Measurements from ENCODE around the gene TXNDC2. TPM values are rescaled to one million over a fixed set of nuclear protein-coding genes. Genes with fewer than 3 reads are reported as not detected.

The TXNDC2 gene
- total and polyA plus RNA-seq, 9 of the 15 experiments (the other 6 are each of a cell fraction or from before 2014, with no cell fraction given): 1.2 to 4.9 (median 2.3) TPM

- TF ChIP-seq RBM14 (IDR thresholded peaks at IDR 0.05; ENCODE audit: borderline replicate concordance, insufficient read depth, low read depth, low read length): 0 out of 2 replicates have a peak, but pooled peaks have one; percentile 92
- TF ChIP-seq KAT2B (IDR thresholded peaks at IDR 0.05; ENCODE audit: low read depth, low read length): no peak
- TF ChIP-seq POLR2H (tag; IDR thresholded peaks at IDR 0.05; ENCODE audit: low read depth): no peak
- TF ChIP-seq PATZ1 (CRISPR knock-in tag; IDR thresholded peaks at IDR 0.05; ENCODE audit: borderline replicate concordance): 0 out of 2 replicates have a peak, but pooled peaks have one; percentile 54
- TF ChIP-seq CTBP1 (IDR thresholded peaks at IDR 0.05; ENCODE audit: borderline replicate concordance): peak; percentile 78
- TF ChIP-seq MECOM (CRISPR knock-in tag; IDR thresholded peaks at IDR 0.05): no peak
- no peak for TF ChIP-seq NONO (IDR thresholded peaks at IDR 0.05; ENCODE audit: low read depth in 2 of 2, low read length in 1 of 2)
- no peak for TF ChIP-seq CBX5 (IDR thresholded peaks at IDR 0.05; ENCODE audit: borderline replicate concordance, low read depth)
- TF ChIP-seq CBFB (CRISPR knock-in tag; IDR thresholded peaks at IDR 0.05): peak; percentile 82
- no peak for TF ChIP-seq THRAP3 (IDR thresholded peaks at IDR 0.05; ENCODE audit: borderline replicate concordance)
- TF ChIP-seq LCOR (CRISPR knock-in tag; IDR thresholded peaks at IDR 0.05): 0 out of 2 replicates have a peak, but pooled peaks have one; percentile 9
- TF ChIP-seq PREB (CRISPR knock-in tag; IDR thresholded peaks at IDR 0.05): no peak
- no peak for TF ChIP-seq ZNF324 (CRISPR knock-in tag; IDR thresholded peaks at IDR 0.05)
- TF ChIP-seq RERE (CRISPR knock-in tag; IDR thresholded peaks at IDR 0.05; ENCODE audit: borderline replicate concordance): no peak
- no peak for TF ChIP-seq ZNF785 (CRISPR knock-in tag; IDR thresholded peaks at IDR 0.05)
- no peak for TF ChIP-seq SMARCC2 (IDR thresholded peaks at IDR 0.05; ENCODE audit: low read depth)
- TF ChIP-seq BRD4 (IDR thresholded peaks at IDR 0.05): peak; percentile 95
- no peak for TF ChIP-seq PURB (CRISPR knock-in tag; IDR thresholded peaks at IDR 0.05; ENCODE audit: low read depth)
- TF ChIP-seq FOXJ3 (CRISPR knock-in tag; IDR thresholded peaks at IDR 0.05): no peak
- no peak for TF ChIP-seq ZNF584 (CRISPR knock-in tag; IDR thresholded peaks at IDR 0.05; ENCODE audit: low read depth)
Measured at GRCh38 chr18:9914584-9915290, 29.0 kb downstream of the TXNDC2 start (continued).

All from K562 (cell line).